Chondrocyte (in vitro differentiated cells): Measurements from ENCODE around the gene TMIE. TPM values are rescaled to one million over a fixed set of nuclear protein-coding genes. Genes with fewer than 3 reads are reported as not detected.
"Not testable (repeated sequence)": the region's sequence is repeated elsewhere in the genome, so short reads cannot be mapped to it uniquely, and the experiment has no call there.

Source experiments
- DNase-seq: peaks from one replicate; pipeline ENCODE4 v3.0.0; 2021; ENCODE audit warnings: mixed read lengths, low spot score
- H3K27ac Mint-ChIP-seq: one replicate; pipeline ENCODE4 v1.8.0; 2021; ENCODE audit warnings: mild to moderate bottlenecking, moderate library complexity, mixed read lengths; ENCODE audit not compliant: unreplicated experiment
- H3K27me3 Mint-ChIP-seq: 2 replicates; pipeline ENCODE4 v1.8.0; 2021; ENCODE audit warnings: low read depth, mixed read lengths
- H3K36me3 Mint-ChIP-seq: 2 replicates; pipeline ENCODE4 v1.8.0; 2021; ENCODE audit warnings: low read depth, mixed read lengths
- H3K4me1 Mint-ChIP-seq: 2 replicates; pipeline ENCODE4 v1.8.0; 2021; ENCODE audit warnings: low read depth, mild to moderate bottlenecking, mixed read lengths
- H3K4me3 Mint-ChIP-seq: one replicate; pipeline ENCODE4 v1.8.0; 2021; ENCODE audit warnings: mild to moderate bottlenecking, moderate library complexity, mixed read lengths; ENCODE audit not compliant: unreplicated experiment
- H3K9me3 Mint-ChIP-seq: 2 replicates; pipeline ENCODE4 v1.8.0; 2021; ENCODE audit warnings: low read depth, mixed read lengths
- CTCF ChIP-seq: fragments of 200-600 bp; sonication (generic); IDR thresholded peaks from 2 replicates; pipeline ENCODE4 v1.5.0; 2021; ENCODE audit warnings: antibody characterized with exemption, mild to moderate bottlenecking, moderate library complexity
- total RNA-seq: library from RNA; stranded (reverse); gene quantifications from 3 replicates; pipeline ENCODE4 v1.2.1, GENCODE V29; 2021

The TMIE gene
- total RNA-seq, 1 donor from 2014 or later: 0.25 TPM

- DNase-seq: no peak
- Mint-ChIP-seq H3K4me1 (no peaks in the 10 kb centered on the region), H3K27me3 (peaks cover 36% of the 10 kb centered on the region), H3K27ac (no peak overlapping the region), H3K9me3 (no peaks in the 10 kb centered on the region), H3K4me3 (no peak overlapping the region), H3K36me3 (no peaks in the 10 kb centered on the region)
- TF ChIP-seq CTCF: no peak
Measured at GRCh38 chr3:46731795-46732194, 30.6 kb downstream of the TMIE start.

GRCh38 chr3:46733026-46733800 lies 32.0 kb downstream of the TMIE start:
- no peaks in the 10 kb centered on the region for H3K4me1 Mint-ChIP-seq
- H3K27ac Mint-ChIP-seq: no peak overlapping the region
- no peak overlapping the region for H3K4me3 Mint-ChIP-seq
- TF ChIP-seq CTCF: peak; percentile 12
- peaks cover 45% of the 10 kb centered on the region for H3K27me3 Mint-ChIP-seq
- DNase-seq: no peak
- H3K9me3 Mint-ChIP-seq: no peaks in the 10 kb centered on the region
- H3K36me3 Mint-ChIP-seq: no peaks in the 10 kb centered on the region

GRCh38 chr3:46734773-46735172 lies 33.6 kb downstream of the TMIE start:
- Mint-ChIP-seq H3K4me1 (no peaks in the 10 kb centered on the region), H3K27me3 (peaks cover 47% of the 10 kb centered on the region), H3K36me3 (no peaks in the 10 kb centered on the region), H3K9me3 (peaks cover 3% of the 10 kb centered on the region), H3K4me3 (no peak overlapping the region), H3K27ac (no peak overlapping the region)
- no peak for TF ChIP-seq CTCF
- DNase-seq: no peak

GRCh38 chr3:46736006-46736872 lies 35.0 kb downstream of the TMIE start:
- no peak for TF ChIP-seq CTCF
- Mint-ChIP-seq H3K9me3 (peaks cover 3% of the 10 kb centered on the region), H3K4me3 (no peak overlapping the region), H3K36me3 (no peaks in the 10 kb centered on the region), H3K27ac (no peak overlapping the region), H3K27me3 (peaks cover 40% of the 10 kb centered on the region), H3K4me1 (no peaks in the 10 kb centered on the region)
- DNase-seq: no peak

GRCh38 chr3:46737329-46737731 lies 36.1 kb downstream of the TMIE start:
- no peak for DNase-seq
- TF ChIP-seq CTCF: no peak
- no peaks in the 10 kb centered on the region for H3K4me1 Mint-ChIP-seq

GRCh38 chr3:46739565-46739964 lies 38.4 kb downstream of the TMIE start:
- H3K27me3 Mint-ChIP-seq: peaks cover 27% of the 10 kb centered on the region
- not testable (repeated sequence) for H3K36me3 Mint-ChIP-seq, H3K4me1 Mint-ChIP-seq

More at GRCh38 chr3:46737329-46737731, 36.1 kb downstream of the TMIE start:
- Mint-ChIP-seq H3K9me3 (peaks cover 3% of the 10 kb centered on the region), H3K27me3 (peaks cover 33% of the 10 kb centered on the region), H3K4me3 (no peak overlapping the region), H3K27ac (no peak overlapping the region), H3K36me3 (peaks cover 1% of the 10 kb centered on the region)

More at GRCh38 chr3:46739565-46739964, 38.4 kb downstream of the TMIE start:
- not testable (repeated sequence) for H3K9me3 Mint-ChIP-seq, DNase-seq, H3K27ac Mint-ChIP-seq, H3K4me3 Mint-ChIP-seq
